SJSA1 (cell line): ENCODE results near the gene ATP13A3. TPM values are rescaled to one million over a fixed set of nuclear protein-coding genes. Genes with fewer than 3 reads are reported as not detected.
A peak's percentile ranks its signal among the peaks of the same experiment; 100 is the strongest.

Experiments
- DNase-seq, 2 experiments: peaks; one replicate each; pipeline ENCODE4 v3.0.0-alpha.2; 2015 to 2020; ENCODE audit warnings: low spot score in 2 of 2, low read depth in 1 of 2
- H3K27ac ChIP-seq: fragments of 250-450 bp; sonication (Bioruptor Pico); 2 replicates; pipeline ENCODE4 v1.5.1; 2020; ENCODE audit warnings: mild to moderate bottlenecking, moderate library complexity
- H3K27me3 ChIP-seq: fragments of 250-450 bp; sonication (Bioruptor Pico); replicated peaks from 2 replicates; pipeline ENCODE4 v1.5.1; 2020; ENCODE audit warnings: mild to moderate bottlenecking, moderate library complexity
- H3K36me3 ChIP-seq: fragments of 250-450 bp; sonication (Bioruptor Pico); 2 replicates; pipeline ENCODE4 v1.5.1; 2020; ENCODE audit warnings: mild to moderate bottlenecking
- H3K4me1 ChIP-seq: fragments of 250-450 bp; sonication (Bioruptor Pico); replicated peaks from 2 replicates; pipeline ENCODE4 v1.6.1; 2021; ENCODE audit warnings: mild to moderate bottlenecking
- H3K4me3 ChIP-seq: fragments of 250-450 bp; sonication (Bioruptor Pico); 2 replicates; pipeline ENCODE4 v1.5.1; 2020; ENCODE audit warnings: mild to moderate bottlenecking
- H3K9me3 ChIP-seq: fragments of 250-450 bp; sonication (Bioruptor Pico); replicated peaks from 2 replicates; pipeline ENCODE4 v1.5.1; 2020; ENCODE audit warnings: mild to moderate bottlenecking
- total RNA-seq: library from RNA; depleted of rRNA; stranded (reverse); fragments of >200 nt; shearing (Covaris generic); gene quantifications from 2 replicates; pipeline ENCODE4 v1.2.3, GENCODE V29; 2014

The ATP13A3 gene
- total RNA-seq, 1 experiment from 2014 or later, result 135 TPM

- Histone ChIP-seq H3K36me3 (peaks cover 54% of the 10 kb centered on the region), H3K27me3 (no peaks in the 10 kb centered on the region), H3K9me3 (no peaks in the 10 kb centered on the region), H3K4me1 (peaks cover 29% of the 10 kb centered on the region), H3K4me3 (no peak overlapping the region), H3K27ac (peak overlapping the region; percentile 27)
- peak in 1 of 2 experiments; percentile 30 for DNase-seq
These were observed 5.7 kb downstream of the ATP13A3 start for GRCh38 chr3:194481103-194481502.

GRCh38 chr3:194476784-194477183, 10.0 kb downstream of the ATP13A3 start:
- H3K27me3 ChIP-seq, result no peaks in the 10 kb centered on the region
- no peak for DNase-seq
- H3K9me3 ChIP-seq, result no peaks in the 10 kb centered on the region
- H3K27ac ChIP-seq, result no peak overlapping the region
- peaks cover 17% of the 10 kb centered on the region for H3K4me1 ChIP-seq
- peaks cover 30% of the 10 kb centered on the region for H3K36me3 ChIP-seq
- H3K4me3 ChIP-seq, result no peak overlapping the region

GRCh38 chr3:194475978-194476377, 10.8 kb downstream of the ATP13A3 start:
- H3K4me1 ChIP-seq, result peaks cover 9% of the 10 kb centered on the region
- H3K27me3 ChIP-seq, result no peaks in the 10 kb centered on the region
- no peaks in the 10 kb centered on the region for H3K9me3 ChIP-seq
- DNase-seq, result no peak
- H3K4me3 ChIP-seq, result no peak overlapping the region
- no peak overlapping the region for H3K27ac ChIP-seq
- H3K36me3 ChIP-seq, result peaks cover 31% of the 10 kb centered on the region

GRCh38 chr3:194475138-194475932, 11.5 kb downstream of the ATP13A3 start:
- H3K4me3 ChIP-seq, result no peak overlapping the region
- no peak overlapping the region for H3K27ac ChIP-seq
- DNase-seq, result no peak
- no peaks in the 10 kb centered on the region for H3K9me3 ChIP-seq
- peaks cover 4% of the 10 kb centered on the region; the same call in 1 of the 2 replicates for H3K4me1 ChIP-seq
- H3K27me3 ChIP-seq, result no peaks in the 10 kb centered on the region
- peaks cover 28% of the 10 kb centered on the region for H3K36me3 ChIP-seq

- H3K36me3 ChIP-seq, result peaks cover 22% of the 10 kb centered on the region
- DNase-seq, result no peak
- no peak overlapping the region for H3K4me3 ChIP-seq
- H3K27me3 ChIP-seq, result no peaks in the 10 kb centered on the region
- 0 out of 2 replicates have a peak, but pooled peaks cover 4% of the 10 kb centered on the region for H3K4me1 ChIP-seq
- H3K9me3 ChIP-seq, result no peaks in the 10 kb centered on the region
- H3K27ac ChIP-seq, result no peak overlapping the region
These were observed 12.1 kb downstream of the ATP13A3 start for GRCh38 chr3:194474675-194475074.

- H3K27ac ChIP-seq, result no peak overlapping the region
These were observed 14.4 kb downstream of the ATP13A3 start for GRCh38 chr3:194472290-194472920.

GRCh38 chr3:194471863-194472262, 14.9 kb downstream of the ATP13A3 start:
- Histone ChIP-seq H3K36me3 (peaks cover 5% of the 10 kb centered on the region), H3K27ac (no peak overlapping the region), H3K27me3 (no peaks in the 10 kb centered on the region), H3K4me3 (no peak overlapping the region), H3K9me3 (no peaks in the 10 kb centered on the region), H3K4me1 (0 out of 2 replicates have a peak, but pooled peaks cover 4% of the 10 kb centered on the region)
- DNase-seq, result no peak

More at GRCh38 chr3:194472290-194472920, 14.4 kb downstream of the ATP13A3 start:
- no peak overlapping the region for H3K4me3 ChIP-seq
- no peaks in the 10 kb centered on the region for H3K27me3 ChIP-seq
- no peaks in the 10 kb centered on the region for H3K9me3 ChIP-seq
- peaks cover 5% of the 10 kb centered on the region for H3K36me3 ChIP-seq
- peak in 1 of 2 experiments; percentile 42 for DNase-seq
- 0 out of 2 replicates have a peak, but pooled peaks cover 4% of the 10 kb centered on the region for H3K4me1 ChIP-seq

- Histone ChIP-seq H3K9me3 (no peaks in the 10 kb centered on the region), H3K4me1 (0 out of 2 replicates have a peak, but pooled peaks cover 4% of the 10 kb centered on the region), H3K27ac (no peak overlapping the region), H3K36me3 (peaks cover 5% of the 10 kb centered on the region), H3K4me3 (no peak overlapping the region), H3K27me3 (no peaks in the 10 kb centered on the region)
- DNase-seq, result no peak
These were observed 16.2 kb downstream of the ATP13A3 start for GRCh38 chr3:194470615-194471014.

- 0 out of 2 replicates have a peak, but pooled peaks cover 3% of the 10 kb centered on the region for H3K4me1 ChIP-seq
- DNase-seq, result no peak
- no peak overlapping the region for H3K27ac ChIP-seq
- peaks cover 5% of the 10 kb centered on the region for H3K36me3 ChIP-seq
- no peak overlapping the region for H3K4me3 ChIP-seq
- no peaks in the 10 kb centered on the region for H3K27me3 ChIP-seq
- H3K9me3 ChIP-seq, result no peaks in the 10 kb centered on the region
These were observed 16.8 kb downstream of the ATP13A3 start for GRCh38 chr3:194469977-194470376.

- H3K9me3 ChIP-seq, result no peaks in the 10 kb centered on the region
- no peak for DNase-seq
- H3K4me1 ChIP-seq, result no peaks in the 10 kb centered on the region
These were observed 18.7 kb downstream of the ATP13A3 start for GRCh38 chr3:194468086-194468485.

GRCh38 chr3:194466761-194467356, 19.9 kb downstream of the ATP13A3 start:
- no peak for DNase-seq
- Histone ChIP-seq H3K4me1 (no peaks in the 10 kb centered on the region), H3K36me3 (peaks cover 6% of the 10 kb centered on the region), H3K27me3 (no peaks in the 10 kb centered on the region), H3K9me3 (no peaks in the 10 kb centered on the region), H3K27ac (no peak overlapping the region), H3K4me3 (no peak overlapping the region)

More at GRCh38 chr3:194468086-194468485, 18.7 kb downstream of the ATP13A3 start:
- Histone ChIP-seq H3K27ac (no peak overlapping the region), H3K4me3 (no peak overlapping the region), H3K27me3 (no peaks in the 10 kb centered on the region), H3K36me3 (peaks cover 5% of the 10 kb centered on the region)

- Histone ChIP-seq H3K4me1 (no peaks in the 10 kb centered on the region), H3K36me3 (peaks cover 6% of the 10 kb centered on the region), H3K27ac (no peak overlapping the region), H3K27me3 (no peaks in the 10 kb centered on the region), H3K4me3 (no peak overlapping the region), H3K9me3 (no peaks in the 10 kb centered on the region)
- no peak for DNase-seq
These were observed 20.8 kb downstream of the ATP13A3 start for GRCh38 chr3:194465920-194466570.

- Histone ChIP-seq H3K4me1 (no peaks in the 10 kb centered on the region), H3K27ac (no peak overlapping the region), H3K27me3 (no peaks in the 10 kb centered on the region), H3K9me3 (no peaks in the 10 kb centered on the region), H3K36me3 (peaks cover 12% of the 10 kb centered on the region), H3K4me3 (no peak overlapping the region)
- DNase-seq, result no peak
These were observed 21.6 kb downstream of the ATP13A3 start for GRCh38 chr3:194465246-194465645.
